OCI-LY7 (cell line): Measurements from ENCODE around the gene NELL1. TPM values are rescaled to one million over a fixed set of nuclear protein-coding genes. Genes with fewer than 3 reads are reported as not detected.

ENCODE experiments used
- BruUV-seq: library from RNA; stranded (reverse); fragments of 400-500 nt; replicated peaks from 2 replicates; lab custom pipeline; 2021; lab: Mats Ljungman, UMichigan
- CTCF ChIA-PET: fragments of 300-600 bp; sonication (Branson Sonifier 250); formaldehyde crosslinking; loops from one replicate; lab custom pipeline; 2022; ENCODE audit warnings: antibody characterized with exemption; ENCODE audit not compliant: unreplicated experiment; lab: Charles Lee
- POLR2A ChIA-PET: fragments of 300-600 bp; sonication (Branson Sonifier 250); formaldehyde crosslinking; loops from one replicate; lab custom pipeline; 2022; ENCODE audit warnings: antibody characterized with exemption; lab: Charles Lee
- DNase-seq: peaks from one replicate; pipeline ENCODE4 v3.0.0-alpha.2; 2015; ENCODE audit warnings: low spot score
- H2AFZ ChIP-seq: fragments of 200-600 bp; sonication (generic), shearing (Covaris generic); 2 replicates; pipeline ENCODE4 v1.6.1; 2014; ENCODE audit warnings: mild to moderate bottlenecking, antibody characterized with exemption, low read length, moderate library complexity
- H3K27ac ChIP-seq: fragments of 200-600 bp; sonication (generic); 2 replicates; pipeline ENCODE4 v1.5.1; 2014; ENCODE audit warnings: mixed run types, low read depth, mild to moderate bottlenecking, moderate library complexity, low read length, inconsistent platforms; ENCODE audit not compliant: poor library complexity, severe bottlenecking
- H3K36me3 ChIP-seq: fragments of 200-600 bp; sonication (generic); 2 replicates; pipeline ENCODE4 v1.6.1; 2014; ENCODE audit warnings: mild to moderate bottlenecking, antibody characterized with exemption, low read length, moderate library complexity, mixed read lengths; ENCODE audit not compliant: insufficient read depth
- H3K4me1 ChIP-seq: fragments of 200-600 bp; sonication (generic); 2 replicates; pipeline ENCODE4 v1.5.1; 2014; ENCODE audit warnings: mild to moderate bottlenecking, low read length; ENCODE audit not compliant: insufficient read depth, poor library complexity, severe bottlenecking
- H3K4me2 ChIP-seq: fragments of 200-600 bp; sonication (generic); 2 replicates; pipeline ENCODE4 v1.6.1; 2014; ENCODE audit warnings: mild to moderate bottlenecking, low read length
- H3K4me3 ChIP-seq: fragments of 200-600 bp; sonication (generic); 2 replicates; pipeline ENCODE4 v1.5.1; 2014; ENCODE audit warnings: mild to moderate bottlenecking, low read depth, low read length; ENCODE audit not compliant: poor library complexity, severe bottlenecking
- H3K79me2 ChIP-seq: fragments of 200-600 bp; sonication (generic); 2 replicates; pipeline ENCODE4 v1.6.1; 2016; ENCODE audit warnings: low read depth, mild to moderate bottlenecking, low read length, moderate library complexity, mixed read lengths; ENCODE audit not compliant: insufficient read depth
- H3K9me2 ChIP-seq: fragments of 200-600 bp; sonication (generic); 2 replicates; pipeline ENCODE4 v1.6.1; 2016; ENCODE audit warnings: mild to moderate bottlenecking, low read length, mixed read lengths; ENCODE audit not compliant: insufficient read depth
- H3K9me3 ChIP-seq: fragments of 200-600 bp; sonication (generic); 2 replicates; pipeline ENCODE4 v1.6.1; 2014; ENCODE audit warnings: mild to moderate bottlenecking, mixed run types, low read length, mixed read lengths
- H4K20me1 ChIP-seq: fragments of 200-600 bp; sonication (generic); 2 replicates; pipeline ENCODE4 v1.6.1; 2014; ENCODE audit warnings: mild to moderate bottlenecking, antibody characterized with exemption, low read length, moderate library complexity, mixed read lengths; ENCODE audit not compliant: insufficient read depth
- EZH2phosphoT487 ChIP-seq: fragments of 200-600 bp; sonication (generic); IDR thresholded peaks from 2 replicates; pipeline ENCODE4 v1.6.1; 2018; ENCODE audit warnings: low read depth, borderline replicate concordance, mild to moderate bottlenecking, mixed run types, antibody characterized with exemption, low read length, moderate library complexity, mixed read lengths
- intact Hi-C: fragments of 100-400 bp; cut with micrococcal nuclease; formaldehyde crosslinking; loops from one replicate; pipeline ENCODE4 v1.10.0; 2022; ENCODE audit not compliant: unreplicated experiment
- total RNA-seq, 2 experiments: library from RNA; depleted of rRNA in 1 of 2; stranded (reverse); fragments of >200 nt in 1 of 2; shearing (Covaris generic) in 1 of 2; gene quantifications; 2 replicates each; pipeline ENCODE4 v1.2.3, GENCODE V29; 2014 to 2022
- TF ChIP-seq, protein P1 (sequence below): fragments of 200-600 bp; sonication (generic); conservative IDR thresholded peaks from 2 replicates; pipeline ENCODE4 v1.5.1; 2014; ENCODE audit warnings: mild to moderate bottlenecking, antibody characterized with exemption, low read length, moderate library complexity, mixed read lengths

The NELL1 gene
- total RNA-seq, 2 experiments from 2014 or later = not detected

DNA sequence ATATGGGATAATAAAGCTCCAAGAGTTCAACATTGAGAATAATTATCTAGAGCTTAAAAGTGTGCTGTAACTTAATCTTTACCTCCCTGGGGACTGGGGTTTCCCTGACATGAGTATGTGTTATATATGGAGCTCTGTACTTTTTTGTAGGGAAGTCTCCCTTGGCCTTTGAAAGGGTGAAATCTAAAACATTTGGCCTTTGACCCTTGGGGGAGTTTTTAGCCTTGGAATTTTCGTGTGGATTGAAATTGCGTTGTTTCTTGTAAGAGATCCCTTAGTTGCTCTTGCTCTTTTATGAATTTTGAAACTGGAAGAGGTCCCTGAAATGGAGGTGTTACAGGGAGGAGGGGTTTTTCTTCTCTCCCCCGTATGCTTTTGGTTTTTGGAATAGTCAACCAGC is 450.0 kb downstream of the NELL1 start:
- ChIA-PET POLR2A (interaction anchor here (0.6 kb wide), 1 partner anchor 59 kb away, joined by 4 read pairs; no protein-coding TSS in a partner anchor), CTCF (no interaction called here)
- no peak for TF ChIP-seq EZH2phosphoT487
- TF ChIP-seq, protein P1, sequence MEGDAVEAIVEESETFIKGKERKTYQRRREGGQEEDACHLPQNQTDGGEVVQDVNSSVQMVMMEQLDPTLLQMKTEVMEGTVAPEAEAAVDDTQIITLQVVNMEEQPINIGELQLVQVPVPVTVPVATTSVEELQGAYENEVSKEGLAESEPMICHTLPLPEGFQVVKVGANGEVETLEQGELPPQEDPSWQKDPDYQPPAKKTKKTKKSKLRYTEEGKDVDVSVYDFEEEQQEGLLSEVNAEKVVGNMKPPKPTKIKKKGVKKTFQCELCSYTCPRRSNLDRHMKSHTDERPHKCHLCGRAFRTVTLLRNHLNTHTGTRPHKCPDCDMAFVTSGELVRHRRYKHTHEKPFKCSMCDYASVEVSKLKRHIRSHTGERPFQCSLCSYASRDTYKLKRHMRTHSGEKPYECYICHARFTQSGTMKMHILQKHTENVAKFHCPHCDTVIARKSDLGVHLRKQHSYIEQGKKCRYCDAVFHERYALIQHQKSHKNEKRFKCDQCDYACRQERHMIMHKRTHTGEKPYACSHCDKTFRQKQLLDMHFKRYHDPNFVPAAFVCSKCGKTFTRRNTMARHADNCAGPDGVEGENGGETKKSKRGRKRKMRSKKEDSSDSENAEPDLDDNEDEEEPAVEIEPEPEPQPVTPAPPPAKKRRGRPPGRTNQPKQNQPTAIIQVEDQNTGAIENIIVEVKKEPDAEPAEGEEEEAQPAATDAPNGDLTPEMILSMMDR = no peak
- Histone ChIP-seq H3K4me3 (no peak overlapping the region), H3K79me2 (no peaks in the 10 kb centered on the region), H3K36me3 (no peaks in the 10 kb centered on the region), H3K4me1 (no peaks in the 10 kb centered on the region), H3K9me3 (no peaks in the 10 kb centered on the region), H3K27ac (no peak overlapping the region), H4K20me1 (no peaks in the 10 kb centered on the region), H3K4me2 (no peak overlapping the region), H2AFZ (no peak overlapping the region), H3K9me2 (no peaks in the 10 kb centered on the region)
- intact Hi-C loops = no loop called here
- no TSS peak for BruUV-seq
- no peak for DNase-seq

DNA sequence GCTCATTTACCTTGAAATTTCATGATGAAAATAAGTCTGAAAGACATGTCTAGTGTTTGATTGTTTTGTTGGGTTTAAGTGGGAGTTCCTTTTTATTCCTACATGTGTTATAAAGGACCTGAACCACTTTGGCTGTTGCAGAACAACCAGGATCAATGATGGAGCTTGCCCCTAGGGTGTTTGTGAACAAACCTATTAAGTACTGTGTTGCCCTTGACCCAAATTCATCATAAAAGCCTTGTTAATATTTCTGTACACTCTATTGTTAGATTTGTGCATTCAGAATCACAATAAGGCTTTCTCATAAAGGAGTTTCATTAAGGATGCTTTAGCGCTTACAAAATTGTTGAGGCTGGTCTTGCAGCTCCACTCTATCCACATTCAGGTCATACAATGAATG is 452.6 kb downstream of the NELL1 start:
- no peaks in the 10 kb centered on the region for H3K36me3 ChIP-seq
- DNase-seq = no peak
- H3K27ac ChIP-seq = no peak overlapping the region
- CTCF ChIA-PET = no interaction called here
- no peaks in the 10 kb centered on the region for H4K20me1 ChIP-seq
- POLR2A ChIA-PET = no interaction called here
- H3K9me3 ChIP-seq = no peaks in the 10 kb centered on the region
- TF ChIP-seq EZH2phosphoT487 = no peak
- TF ChIP-seq, protein P1 = no peak
- H3K4me1 ChIP-seq = no peaks in the 10 kb centered on the region
- no TSS peak for BruUV-seq
- H3K4me2 ChIP-seq = no peak overlapping the region
- no peak overlapping the region for H3K4me3 ChIP-seq
- intact Hi-C loops = no loop called here
- no peaks in the 10 kb centered on the region for H3K79me2 ChIP-seq
- no peak overlapping the region for H2AFZ ChIP-seq
- no peaks in the 10 kb centered on the region for H3K9me2 ChIP-seq

DNA sequence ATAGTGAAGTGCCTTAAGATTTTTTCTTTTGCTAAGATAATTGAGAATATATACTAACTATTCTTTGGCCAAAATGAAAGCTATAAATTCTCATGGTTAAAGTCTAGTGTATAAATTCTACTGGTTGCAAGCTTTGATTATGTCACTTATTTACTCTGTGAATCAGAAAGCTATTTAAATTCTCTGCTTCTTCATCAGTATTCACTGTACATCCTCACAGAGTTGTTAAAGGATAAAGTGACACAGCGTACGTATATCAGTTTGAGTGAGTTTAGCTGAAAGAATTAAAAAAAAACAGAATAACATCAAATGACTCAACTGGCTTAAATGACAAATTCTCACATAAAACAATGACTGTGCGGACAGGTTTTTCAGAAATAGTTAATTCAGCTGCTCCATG is 453.1 kb downstream of the NELL1 start:
- Histone ChIP-seq H3K4me1 (no peaks in the 10 kb centered on the region), H4K20me1 (no peaks in the 10 kb centered on the region), H3K4me2 (no peak overlapping the region), H3K9me3 (no peaks in the 10 kb centered on the region), H3K9me2 (no peaks in the 10 kb centered on the region), H3K36me3 (no peaks in the 10 kb centered on the region), H3K79me2 (no peaks in the 10 kb centered on the region), H3K27ac (no peak overlapping the region), H2AFZ (no peak overlapping the region), H3K4me3 (no peak overlapping the region)
- ChIA-PET CTCF (no interaction called here), POLR2A (no interaction called here)
- intact Hi-C loops = no loop called here
- BruUV-seq = no TSS peak
- no peak for DNase-seq
- TF ChIP-seq, protein P1 = no peak
- TF ChIP-seq EZH2phosphoT487 = no peak
